HG03108 (cell line): ENCODE measurements around the gene NKIRAS2.

Source experiments
- ATAC-seq: cut with Tn5 transposase; IDR thresholded peaks from one replicate; pipeline ENCODE4 v1.9.1; 2021; ENCODE audit warnings: moderate library complexity; ENCODE audit not compliant: unreplicated experiment

The NKIRAS2 gene

GRCh38 chr17:42053731-42054500 is 34.0 kb downstream of the NKIRAS2 start:
- ATAC-seq, result no peak

DNA sequence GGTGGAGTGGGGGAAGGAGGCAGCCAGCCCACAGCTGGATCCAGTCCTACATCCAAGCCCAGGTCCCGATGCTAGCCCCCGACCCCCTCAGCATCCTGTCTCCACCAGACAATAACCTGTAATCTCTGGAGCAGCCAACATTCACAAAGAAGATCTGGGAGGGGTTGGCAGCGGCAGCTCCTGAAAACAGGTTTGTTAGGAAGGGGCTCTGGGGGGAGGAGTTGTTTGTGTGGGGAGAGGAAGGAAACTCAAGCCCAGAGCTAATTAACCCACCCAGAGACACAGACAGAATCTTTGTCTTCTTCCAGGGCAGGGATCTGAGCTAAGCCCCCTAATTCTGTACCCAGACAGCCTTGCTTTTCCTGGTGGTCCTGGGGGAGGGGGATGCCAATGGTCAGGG is 35.1 kb downstream of the NKIRAS2 start:
- no peak for ATAC-seq

DNA sequence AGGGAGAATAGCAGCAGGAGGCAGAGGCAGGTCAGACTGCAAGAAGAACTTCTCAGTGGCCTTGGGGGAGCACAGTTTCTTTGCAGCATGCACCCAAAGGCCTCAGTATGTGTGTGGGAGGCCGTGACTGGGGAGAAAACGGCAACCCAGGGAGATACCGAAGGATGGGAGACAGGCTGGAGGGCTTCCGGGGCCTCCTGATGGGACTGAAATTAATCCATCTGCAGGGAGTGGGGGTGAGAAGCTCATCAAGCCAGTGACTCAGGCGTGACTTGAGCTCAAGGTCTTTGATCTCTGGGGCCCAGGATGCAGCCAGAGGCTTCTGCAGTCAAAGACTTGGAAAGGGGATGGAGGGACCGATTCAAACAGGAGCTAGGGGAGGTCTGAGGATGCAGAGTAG is 35.6 kb downstream of the NKIRAS2 start:
- no peak for ATAC-seq

- no peak for ATAC-seq
Observed at GRCh38 chr17:42056635-42057034, 36.7 kb downstream of the NKIRAS2 start.

GRCh38 chr17:42058063-42058462 is 38.2 kb downstream of the NKIRAS2 start:
- ATAC-seq, result no peak

DNA sequence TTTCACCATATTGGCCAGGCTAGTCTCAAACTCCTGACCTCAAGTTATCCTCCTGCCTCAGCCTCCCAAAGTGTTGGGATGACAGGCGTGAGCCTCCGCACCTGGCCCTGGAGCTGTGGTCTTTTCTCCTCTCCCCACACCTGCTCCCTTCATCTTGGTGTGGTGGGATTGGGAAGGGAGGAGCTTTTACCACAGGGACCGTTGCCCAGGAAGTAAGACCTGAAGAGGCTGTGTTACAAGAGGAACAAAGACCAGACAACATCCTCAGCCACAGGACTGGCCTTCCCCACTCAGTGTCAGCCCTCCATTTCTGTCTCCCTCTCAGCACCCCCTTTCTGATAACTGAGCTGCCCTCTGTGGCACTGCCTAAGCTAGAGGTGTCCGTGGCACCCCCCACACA is 39.9 kb downstream of the NKIRAS2 start:
- ATAC-seq, result no peak

- no peak for ATAC-seq
Observed at GRCh38 chr17:42060231-42060630, 40.3 kb downstream of the NKIRAS2 start.

GRCh38 chr17:42061646-42062487 is 42.0 kb downstream of the NKIRAS2 start:
- no peak for ATAC-seq

DNA sequence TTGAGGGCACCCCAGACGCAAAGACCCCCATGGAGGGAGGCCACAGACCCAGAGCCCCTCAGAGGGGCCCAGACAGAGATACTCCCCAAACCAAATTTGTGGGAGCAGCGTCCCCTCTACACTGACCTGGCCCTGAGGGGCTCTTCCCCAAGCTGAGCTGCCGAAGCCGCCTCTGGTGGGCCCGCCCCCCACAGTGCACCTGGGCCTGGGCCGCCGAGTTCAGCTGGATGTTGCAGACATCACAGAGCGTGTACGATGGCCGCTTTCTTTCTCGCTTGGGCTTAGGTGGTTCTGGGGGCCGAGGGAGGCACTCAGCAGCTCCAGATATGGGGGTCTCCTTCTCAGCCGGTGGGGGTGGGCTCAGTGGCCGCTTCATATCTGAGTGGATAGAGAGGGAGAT is 42.8 kb downstream of the NKIRAS2 start:
- no peak for ATAC-seq

DNA sequence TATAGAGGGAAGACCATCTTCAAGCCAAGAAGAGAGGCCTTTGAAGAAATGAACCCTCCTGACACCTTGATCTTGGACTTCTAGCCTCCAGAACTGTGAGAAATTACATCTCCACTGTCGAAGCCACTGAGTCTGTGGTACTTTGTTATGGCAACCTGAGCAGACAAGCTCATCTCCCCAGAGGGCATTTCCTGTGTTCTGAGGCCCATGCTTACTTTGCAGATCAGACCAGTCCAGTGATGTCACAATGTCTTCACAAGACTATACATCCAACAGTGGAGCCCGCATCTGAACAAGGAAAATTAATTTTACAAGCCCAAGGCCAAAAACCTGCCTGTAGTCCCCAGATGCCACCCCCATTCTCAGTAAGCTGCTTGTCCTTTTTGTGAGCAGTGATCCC is 45.3 kb downstream of the NKIRAS2 start:
- ATAC-seq, result no peak

DNA sequence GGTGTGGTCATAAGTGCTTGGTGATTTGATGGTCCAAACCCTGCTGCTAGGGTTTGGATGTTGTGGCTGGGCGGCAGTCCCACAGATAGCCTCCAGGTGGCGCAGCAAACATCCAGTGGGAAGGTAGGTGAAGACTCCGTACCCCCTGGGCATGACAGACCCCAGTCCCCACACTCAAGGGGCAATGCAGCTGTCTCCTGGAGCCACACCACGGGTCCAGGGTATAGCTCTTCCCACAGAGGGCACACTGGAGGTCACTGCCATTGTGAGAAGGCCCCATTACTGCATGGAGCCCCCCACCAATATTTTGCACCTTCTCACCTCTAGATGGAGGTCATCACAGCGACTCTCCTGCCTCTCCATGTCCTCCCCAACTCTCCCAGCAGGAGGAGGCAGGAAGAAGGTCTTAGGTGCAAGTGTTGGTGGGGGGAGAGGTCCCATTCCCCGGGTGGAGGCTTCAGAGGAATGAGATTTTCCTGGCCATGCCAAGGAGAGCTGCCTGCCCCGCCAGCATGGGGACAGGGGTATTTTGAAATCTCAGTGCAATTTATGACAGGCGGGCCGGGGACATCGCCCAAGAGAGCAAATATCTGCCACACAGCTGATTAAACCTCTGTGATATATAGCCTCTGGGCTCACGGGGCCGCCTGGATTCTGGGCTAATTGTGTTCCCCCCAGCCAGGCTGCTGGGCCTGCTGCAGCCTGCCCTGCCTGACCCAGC is 47.6 kb downstream of the NKIRAS2 start:
- no peak for ATAC-seq

DNA sequence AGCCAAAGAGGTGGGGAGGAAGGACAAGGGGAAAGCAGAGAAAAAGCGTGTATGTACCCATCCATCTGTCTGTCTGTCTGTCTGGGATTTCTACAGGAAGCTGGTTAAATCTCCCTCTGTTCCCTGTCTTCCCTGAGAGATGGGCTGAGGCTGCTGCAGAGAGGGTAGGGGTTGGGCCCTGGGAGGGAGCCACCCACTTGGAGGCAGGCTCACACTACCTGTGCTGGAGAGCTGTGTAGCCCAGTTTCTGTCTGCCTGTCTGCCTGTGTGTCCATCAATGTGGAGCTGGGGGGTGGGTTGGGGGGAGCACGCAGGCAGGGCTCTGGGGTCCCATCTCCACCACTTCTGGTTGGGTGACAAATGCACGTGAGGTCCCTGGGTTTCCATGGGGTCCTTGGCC is 49.1 kb downstream of the NKIRAS2 start:
- ATAC-seq, result no peak

GRCh38 chr17:42071810-42072209 is 51.9 kb downstream of the NKIRAS2 start:
- no peak for ATAC-seq

GRCh38 chr17:42072323-42073187 is 52.7 kb downstream of the NKIRAS2 start:
- no peak for ATAC-seq
